Mucosa of rectum (tissue), 2 donors: ENCODE results near the gene KLF16.

Experiments used
- H3K27ac ChIP-seq, 2 donors: one replicate each; pipeline ENCODE4 v1.7.0; 2013; ENCODE audit warnings: inconsistent platforms in 2 of 2, low read depth in 2 of 2, low read length in 2 of 2
- H3K27me3 ChIP-seq, 2 donors: one replicate each; pipeline ENCODE4 v1.7.0; 2013; ENCODE audit warnings: low read length in 2 of 2; ENCODE audit not compliant: control insufficient read depth in 2 of 2, insufficient read depth in 2 of 2
- H3K36me3 ChIP-seq, 2 donors: one replicate each; pipeline ENCODE4 v1.7.0; 2013; ENCODE audit warnings: low read length in 2 of 2; ENCODE audit not compliant: control insufficient read depth in 2 of 2, insufficient read depth in 2 of 2
- H3K4me1 ChIP-seq, 2 donors: one replicate each; pipeline ENCODE4 v1.7.0; 2013; ENCODE audit warnings: low read length in 2 of 2, mild to moderate bottlenecking in 1 of 2; ENCODE audit not compliant: control insufficient read depth in 2 of 2, insufficient read depth in 2 of 2
- H3K4me3 ChIP-seq, 2 donors: one replicate each; pipeline ENCODE4 v1.7.0; 2013; ENCODE audit warnings: low read length in 2 of 2
- H3K9ac ChIP-seq, 2 donors: one replicate each; pipeline ENCODE4 v1.7.0; 2013; ENCODE audit warnings: low read length in 2 of 2, low read depth in 1 of 2, mild to moderate bottlenecking in 1 of 2
- H3K9me3 ChIP-seq, 2 donors: one replicate each; pipeline ENCODE4 v1.7.0; 2013; ENCODE audit warnings: low read length in 2 of 2; ENCODE audit not compliant: control insufficient read depth in 2 of 2
- donor health status: healthy.
- donor health status: Normal muscosa, but diverticular disease.

The KLF16 gene

GRCh38 chr19:1823020-1823419, 40.4 kb downstream of the KLF16 start:
- H3K4me3 ChIP-seq, result no peak overlapping the region
- H3K27me3 ChIP-seq, result no peaks in the 10 kb centered on the region
- no peaks in the 10 kb centered on the region for H3K9me3 ChIP-seq
- peaks cover 0 to 4% of the 10 kb centered on the region in 2 donors for H3K4me1 ChIP-seq
- peaks cover 49% of the 10 kb centered on the region in 2 donors for H3K36me3 ChIP-seq
- H3K9ac ChIP-seq, result no peak overlapping the region
- no peak overlapping the region for H3K27ac ChIP-seq

- Histone ChIP-seq H3K9me3 (no peaks in the 10 kb centered on the region), H3K4me1 (peaks cover 0 to 4% of the 10 kb centered on the region in 2 donors), H3K36me3 (peaks cover 57% of the 10 kb centered on the region in 2 donors), H3K27ac (no peak overlapping the region), H3K27me3 (no peaks in the 10 kb centered on the region), H3K4me3 (no peak overlapping the region), H3K9ac (no peak overlapping the region)
Measured at GRCh38 chr19:1822210-1822609, 41.2 kb downstream of the KLF16 start.

- H3K9me3 ChIP-seq, result no peaks in the 10 kb centered on the region
- H3K36me3 ChIP-seq, result peaks cover 63 to 66% of the 10 kb centered on the region in 2 donors
- no peak overlapping the region for H3K27ac ChIP-seq
- H3K4me1 ChIP-seq, result no peaks in the 10 kb centered on the region
- H3K4me3 ChIP-seq, result no peak overlapping the region
- no peaks in the 10 kb centered on the region for H3K27me3 ChIP-seq
- H3K9ac ChIP-seq, result no peak overlapping the region
Measured at GRCh38 chr19:1819341-1820255, 43.8 kb downstream of the KLF16 start.

- Histone ChIP-seq H3K9me3 (no peaks in the 10 kb centered on the region), H3K9ac (no peak overlapping the region), H3K4me1 (no peaks in the 10 kb centered on the region), H3K4me3 (no peak overlapping the region), H3K27me3 (no peaks in the 10 kb centered on the region), H3K27ac (no peak overlapping the region), H3K36me3 (peaks cover 56 to 58% of the 10 kb centered on the region in 2 donors)
Measured at GRCh38 chr19:1818549-1819195, 44.7 kb downstream of the KLF16 start.

GRCh38 chr19:1817553-1818179, 45.7 kb downstream of the KLF16 start:
- H3K27me3 ChIP-seq, result no peaks in the 10 kb centered on the region
- no peak overlapping the region for H3K27ac ChIP-seq
- H3K9me3 ChIP-seq, result no peaks in the 10 kb centered on the region
- H3K4me1 ChIP-seq, result peaks cover 8 to 9% of the 10 kb centered on the region in 2 donors
- peaks cover 50 to 52% of the 10 kb centered on the region in 2 donors for H3K36me3 ChIP-seq
- H3K9ac ChIP-seq, result no peak overlapping the region
- no peak overlapping the region for H3K4me3 ChIP-seq

- Histone ChIP-seq H3K4me1 (peaks cover 11 to 12% of the 10 kb centered on the region in 2 donors), H3K9ac (no peak overlapping the region), H3K9me3 (no peaks in the 10 kb centered on the region), H3K4me3 (no peak overlapping the region), H3K27ac (no peak overlapping the region), H3K36me3 (peaks cover 42 to 44% of the 10 kb centered on the region in 2 donors), H3K27me3 (no peaks in the 10 kb centered on the region)
Measured at GRCh38 chr19:1816530-1817298, 46.7 kb downstream of the KLF16 start.

GRCh38 chr19:1815605-1816529, 47.5 kb downstream of the KLF16 start:
- H3K9me3 ChIP-seq, result no peaks in the 10 kb centered on the region
- H3K9ac ChIP-seq, result no peak overlapping the region
- no peak overlapping the region for H3K27ac ChIP-seq
- peaks cover 37 to 39% of the 10 kb centered on the region in 2 donors for H3K36me3 ChIP-seq
- H3K4me1 ChIP-seq, result peaks cover 14 to 15% of the 10 kb centered on the region in 2 donors
- no peaks in the 10 kb centered on the region for H3K27me3 ChIP-seq
- H3K4me3 ChIP-seq, result no peak overlapping the region

- no peak overlapping the region for H3K4me3 ChIP-seq
- H3K27ac ChIP-seq, result no peak overlapping the region
- no peaks in the 10 kb centered on the region for H3K9me3 ChIP-seq
- peaks cover 14 to 15% of the 10 kb centered on the region in 2 donors for H3K4me1 ChIP-seq
- peaks cover 31 to 33% of the 10 kb centered on the region in 2 donors for H3K36me3 ChIP-seq
- no peaks in the 10 kb centered on the region for H3K27me3 ChIP-seq
- no peak overlapping the region for H3K9ac ChIP-seq
Measured at GRCh38 chr19:1814833-1815604, 48.4 kb downstream of the KLF16 start.
